ENCODE data around the gene FBLN5. TPM values are rescaled to one million over a fixed set of nuclear protein-coding genes. Genes with fewer than 3 reads are reported as not detected.
A peak's percentile ranks its signal among the peaks of the same experiment; 100 is the strongest.

The FBLN5 gene
- total RNA-seq, 2 experiments from 2014 or later, result 1.2 to 1.6 TPM

DNA sequence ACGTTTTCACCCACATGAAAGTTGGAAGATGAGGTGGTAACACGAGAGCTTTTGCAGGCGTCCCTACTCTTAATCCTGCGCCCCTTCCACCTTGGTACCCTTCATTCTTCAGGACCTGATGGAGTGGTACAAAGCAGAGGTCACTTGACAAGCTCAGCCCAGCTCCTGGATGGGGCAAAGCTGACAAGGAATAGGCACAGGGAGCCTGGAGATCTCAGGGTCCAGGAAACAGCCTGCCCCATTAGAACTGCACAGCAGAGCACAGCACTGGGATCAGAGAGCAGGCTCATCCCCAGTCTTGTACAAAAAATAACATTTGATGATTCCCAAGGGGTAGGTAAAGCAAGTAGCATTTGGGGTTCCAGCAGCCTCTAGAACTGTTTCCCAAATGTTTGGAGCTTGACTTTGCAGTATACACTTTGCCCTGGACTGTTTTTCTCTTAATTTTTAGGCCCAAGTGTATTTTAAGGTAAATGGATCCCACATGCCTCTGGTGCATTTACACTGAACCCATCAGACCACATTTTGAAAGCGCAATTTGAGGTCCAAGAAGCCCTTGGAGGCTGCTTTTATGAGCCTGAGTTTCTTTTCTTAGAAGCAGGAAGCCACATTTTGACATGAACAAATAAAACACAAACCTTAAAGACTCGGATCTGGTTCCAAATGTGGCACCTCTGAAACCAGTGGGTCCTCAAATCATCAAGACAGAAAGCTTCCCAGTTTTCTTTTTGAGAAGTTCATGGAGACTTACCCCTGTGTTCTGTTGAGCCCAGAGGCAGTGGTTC lies 80.8 kb downstream of the FBLN5 start:
- Mint-ChIP-seq H3K4me3 (peak overlapping the region; percentile 73), H3K27ac (peak overlapping the region; percentile 96), H3K36me3 (ENCODE audit: low read depth) (no peaks in the 10 kb centered on the region), H3K27me3 (ENCODE audit: low read depth) (no peaks in the 10 kb centered on the region), H3K9me3 (no peaks in the 10 kb centered on the region), H3K4me1 (ENCODE audit: low read depth) (peaks cover 75% of the 10 kb centered on the region)
- CTCF ChIA-PET, result interaction anchor here (0.6 to 1.6 kb wide), 3 partner anchors 14 to 45 kb away, joined by 3 to 6 read pairs (median 3); no protein-coding TSS in a partner anchor
- DNase-seq, result no peak
- intact Hi-C loops (cut with micrococcal nuclease), result loop anchor here (5.0 kb wide), 1 partner anchor 619 kb away; no protein-coding TSS in a partner anchor

DNA sequence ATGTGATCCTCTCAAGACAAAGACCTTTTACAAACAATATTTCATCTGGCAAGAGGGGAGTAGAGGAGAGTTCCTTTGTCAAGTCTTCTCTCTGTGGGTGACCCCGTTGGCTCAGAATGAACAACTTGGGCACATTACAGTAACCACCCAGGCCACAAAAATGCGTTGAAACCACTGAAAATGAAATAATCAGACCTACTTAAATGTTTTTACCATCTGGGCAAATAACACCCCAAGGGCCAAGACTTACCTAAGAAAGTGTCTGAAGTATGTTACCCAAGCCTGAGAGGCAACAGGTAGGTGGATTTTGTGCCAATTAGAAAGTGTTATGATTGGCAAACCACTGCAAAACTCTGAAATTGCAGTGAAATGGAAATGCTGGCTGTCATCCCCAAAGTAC lies 81.4 kb downstream of the FBLN5 start:
- peak overlapping the region; percentile 73 for H3K4me3 Mint-ChIP-seq
- peaks cover 75% of the 10 kb centered on the region for H3K4me1 Mint-ChIP-seq (ENCODE audit: low read depth)
- no peaks in the 10 kb centered on the region for H3K27me3 Mint-ChIP-seq (ENCODE audit: low read depth)
- H3K9me3 Mint-ChIP-seq, result no peaks in the 10 kb centered on the region
- CTCF ChIA-PET, result interaction anchor here (0.6 to 1.6 kb wide), 2 partner anchors 13 to 25 kb away, joined by 3 to 6 read pairs; no protein-coding TSS in a partner anchor
- intact Hi-C loops (cut with micrococcal nuclease), result loop anchor here (5.0 kb wide), 1 partner anchor 619 kb away; no protein-coding TSS in a partner anchor
- DNase-seq, result peak; percentile 63
- H3K27ac Mint-ChIP-seq, result peak overlapping the region; percentile 96
- no peaks in the 10 kb centered on the region for H3K36me3 Mint-ChIP-seq (ENCODE audit: low read depth)

DNA sequence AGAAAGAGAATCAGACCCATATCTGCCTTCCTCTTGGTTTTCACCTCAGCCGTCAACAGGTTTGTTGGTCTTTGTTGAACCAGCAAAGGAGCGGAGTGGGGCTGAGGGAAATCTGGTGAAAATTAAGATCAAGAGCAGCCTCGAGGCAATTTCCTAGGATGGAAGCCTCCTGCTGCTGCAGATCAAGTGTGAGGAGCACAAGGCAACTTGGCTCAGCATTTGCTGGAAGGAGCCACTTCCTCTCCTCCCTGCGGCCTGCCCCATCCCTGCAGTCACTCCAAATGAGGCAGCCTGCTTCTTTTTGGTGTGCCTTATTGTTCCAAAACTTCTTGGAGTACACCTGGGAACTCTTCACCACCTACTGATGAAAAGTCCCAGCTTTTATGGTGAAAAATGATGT lies 85.1 kb downstream of the FBLN5 start:
- peak overlapping the region; percentile 68 for H3K4me3 Mint-ChIP-seq
- H3K27ac Mint-ChIP-seq, result peak overlapping the region; percentile 95
- intact Hi-C loops (cut with micrococcal nuclease), result no loop called here
- H3K4me1 Mint-ChIP-seq (ENCODE audit: low read depth), result peaks cover 73% of the 10 kb centered on the region
- DNase-seq, result peak; percentile 48
- no peaks in the 10 kb centered on the region for H3K9me3 Mint-ChIP-seq
- H3K27me3 Mint-ChIP-seq (ENCODE audit: low read depth), result no peaks in the 10 kb centered on the region
- CTCF ChIA-PET, result interaction anchor here (0.6 to 1.5 kb wide), 2 partner anchors 11 to 439 kb away, joined by 4 to 12 read pairs; no protein-coding TSS in a partner anchor
- no peaks in the 10 kb centered on the region for H3K36me3 Mint-ChIP-seq (ENCODE audit: low read depth)

DNA sequence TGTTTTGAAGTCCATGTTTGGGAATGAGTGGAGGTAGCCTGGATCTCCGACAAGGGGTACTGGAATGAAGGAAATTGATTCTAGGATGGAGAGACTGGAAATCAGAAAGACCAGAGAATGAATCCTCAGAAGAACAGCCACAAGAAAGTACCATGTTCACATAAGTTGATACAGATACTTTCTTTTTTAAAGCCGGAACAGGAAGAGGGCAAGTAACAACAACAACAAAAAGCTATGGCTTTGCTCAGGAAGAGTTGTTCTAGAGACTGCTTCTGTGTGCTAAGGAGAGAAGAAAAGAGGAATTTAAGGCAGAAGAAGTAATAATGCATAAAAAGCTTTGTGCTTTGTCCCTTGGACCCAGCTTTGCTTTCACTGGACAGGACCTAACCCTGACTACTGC lies 86.4 kb downstream of the FBLN5 start:
- Mint-ChIP-seq H3K4me1 (ENCODE audit: low read depth) (peaks cover 72% of the 10 kb centered on the region), H3K27ac (peak overlapping the region; percentile 95), H3K27me3 (ENCODE audit: low read depth) (no peaks in the 10 kb centered on the region), H3K36me3 (ENCODE audit: low read depth) (no peaks in the 10 kb centered on the region), H3K9me3 (no peaks in the 10 kb centered on the region), H3K4me3 (peak overlapping the region; percentile 68)
- intact Hi-C loops (cut with micrococcal nuclease), result no loop called here
- CTCF ChIA-PET, result interaction anchor here (0.8 to 1.1 kb wide), 3 partner anchors 50 to 245 kb away, joined by 3 read pairs; partner anchors contain the start of gene ATXN3
- no peak for DNase-seq

DNA sequence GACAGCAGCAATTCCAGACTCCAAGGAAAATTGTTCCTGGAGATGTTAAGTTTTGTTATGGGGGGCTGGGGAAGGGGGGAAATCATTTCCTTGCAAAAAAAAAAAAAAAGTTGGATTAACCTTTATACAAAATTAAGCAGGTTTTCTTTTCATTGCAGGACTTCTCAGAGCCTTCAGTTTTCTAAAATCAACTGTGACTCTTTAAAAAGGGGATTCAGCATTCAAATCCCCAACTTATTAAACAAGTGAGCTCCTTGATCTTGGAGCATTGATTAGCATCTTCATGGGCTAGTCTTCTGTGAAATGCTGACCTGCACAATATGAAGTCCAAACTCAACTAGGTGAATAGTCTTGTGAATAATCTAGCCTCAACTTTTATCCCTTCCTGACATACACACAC lies 87.3 kb downstream of the FBLN5 start:
- no peak overlapping the region for H3K4me3 Mint-ChIP-seq
- intact Hi-C loops (cut with micrococcal nuclease), result no loop called here
- no peaks in the 10 kb centered on the region for H3K36me3 Mint-ChIP-seq (ENCODE audit: low read depth)
- H3K4me1 Mint-ChIP-seq (ENCODE audit: low read depth), result peaks cover 77% of the 10 kb centered on the region
- no peaks in the 10 kb centered on the region for H3K27me3 Mint-ChIP-seq (ENCODE audit: low read depth)
- H3K9me3 Mint-ChIP-seq, result no peaks in the 10 kb centered on the region
- peak overlapping the region; percentile 95 for H3K27ac Mint-ChIP-seq
- DNase-seq, result no peak
- CTCF ChIA-PET, result interaction anchor here (0.6 to 2.8 kb wide), 7 partner anchors 9 to 582 kb away, joined by 3 to 9 read pairs (median 5); no protein-coding TSS in a partner anchor

DNA sequence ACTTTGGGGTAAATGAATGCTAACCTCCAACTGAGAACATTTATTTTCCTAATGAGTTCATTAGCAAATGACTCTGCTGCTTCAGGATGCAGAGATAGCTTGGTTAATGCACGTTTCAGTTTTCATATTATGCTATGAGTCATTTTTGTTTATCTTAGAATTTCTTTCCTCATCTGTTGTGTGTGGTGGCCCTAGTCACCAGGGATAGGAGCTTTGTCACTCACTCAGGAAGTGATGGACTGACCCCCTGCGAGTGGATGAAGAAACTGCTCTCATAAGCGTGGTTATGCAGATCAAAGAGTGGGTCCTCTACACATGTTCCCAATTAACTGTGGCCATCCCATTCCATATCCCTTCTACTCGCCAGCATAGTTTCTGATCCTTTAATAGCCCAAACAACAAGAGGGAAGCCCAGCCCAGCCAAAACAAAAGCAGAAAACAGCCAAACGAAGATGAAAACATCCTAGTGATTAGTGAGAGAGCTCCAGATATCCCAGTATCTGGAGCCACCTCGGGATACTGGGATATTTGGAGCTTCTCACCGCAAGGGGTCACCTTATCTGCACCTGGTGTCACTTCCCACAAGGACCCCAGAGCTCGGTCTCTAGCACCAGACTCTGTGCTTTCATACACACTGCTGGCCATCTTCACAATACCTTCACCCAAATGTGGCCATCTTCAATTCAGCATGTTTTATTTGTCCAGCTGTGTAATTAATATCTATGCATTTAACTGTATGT lies 88.8 kb downstream of the FBLN5 start:
- peak; percentile 62 for DNase-seq
- Mint-ChIP-seq H3K9me3 (no peaks in the 10 kb centered on the region), H3K27ac (peak overlapping the region; percentile 75), H3K27me3 (ENCODE audit: low read depth) (no peaks in the 10 kb centered on the region), H3K36me3 (ENCODE audit: low read depth) (no peaks in the 10 kb centered on the region), H3K4me3 (peak overlapping the region; percentile 37), H3K4me1 (ENCODE audit: low read depth) (peaks cover 86% of the 10 kb centered on the region)
- CTCF ChIA-PET, result interaction anchor here (0.6 to 2.8 kb wide), 9 partner anchors 11 to 209 kb away, joined by 3 to 8 read pairs (median 4); no protein-coding TSS in a partner anchor
- intact Hi-C loops (cut with micrococcal nuclease), result loop anchor here (1.0 to 2.0 kb wide), 3 partner anchors 14 to 35 kb away; no protein-coding TSS in a partner anchor

DNA sequence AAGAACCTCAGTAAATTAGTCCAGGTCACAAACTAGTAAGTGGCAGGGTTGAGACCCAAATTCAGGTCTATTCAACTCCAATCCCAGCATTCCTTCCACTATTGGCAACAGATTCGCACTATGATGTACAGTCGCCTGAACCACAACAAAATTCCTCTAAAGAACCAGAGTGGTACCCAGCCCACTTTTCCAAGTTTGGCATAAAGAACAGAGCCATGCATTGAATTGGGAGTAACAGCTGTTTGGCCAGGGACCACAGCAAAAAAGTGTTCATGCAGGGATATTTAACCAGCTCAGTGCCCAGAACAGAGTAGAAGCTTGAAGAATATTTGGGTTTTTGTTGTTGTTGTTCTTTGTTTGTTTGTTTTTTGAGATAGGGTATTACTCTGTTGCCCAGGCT lies 89.9 kb downstream of the FBLN5 start:
- intact Hi-C loops (cut with micrococcal nuclease), result loop anchor here (1.0 to 2.0 kb wide), 2 partner anchors 15 to 36 kb away; no protein-coding TSS in a partner anchor
- Mint-ChIP-seq H3K4me1 (ENCODE audit: low read depth) (peaks cover 83% of the 10 kb centered on the region), H3K4me3 (no peak overlapping the region), H3K27me3 (ENCODE audit: low read depth) (no peaks in the 10 kb centered on the region), H3K9me3 (no peaks in the 10 kb centered on the region), H3K27ac (peak overlapping the region; percentile 6), H3K36me3 (ENCODE audit: low read depth) (no peaks in the 10 kb centered on the region)
- no peak for DNase-seq
- CTCF ChIA-PET, result interaction anchor here (0.6 to 1.4 kb wide), 2 partner anchors 25 to 62 kb away, joined by 3 to 4 read pairs; no protein-coding TSS in a partner anchor

DNA sequence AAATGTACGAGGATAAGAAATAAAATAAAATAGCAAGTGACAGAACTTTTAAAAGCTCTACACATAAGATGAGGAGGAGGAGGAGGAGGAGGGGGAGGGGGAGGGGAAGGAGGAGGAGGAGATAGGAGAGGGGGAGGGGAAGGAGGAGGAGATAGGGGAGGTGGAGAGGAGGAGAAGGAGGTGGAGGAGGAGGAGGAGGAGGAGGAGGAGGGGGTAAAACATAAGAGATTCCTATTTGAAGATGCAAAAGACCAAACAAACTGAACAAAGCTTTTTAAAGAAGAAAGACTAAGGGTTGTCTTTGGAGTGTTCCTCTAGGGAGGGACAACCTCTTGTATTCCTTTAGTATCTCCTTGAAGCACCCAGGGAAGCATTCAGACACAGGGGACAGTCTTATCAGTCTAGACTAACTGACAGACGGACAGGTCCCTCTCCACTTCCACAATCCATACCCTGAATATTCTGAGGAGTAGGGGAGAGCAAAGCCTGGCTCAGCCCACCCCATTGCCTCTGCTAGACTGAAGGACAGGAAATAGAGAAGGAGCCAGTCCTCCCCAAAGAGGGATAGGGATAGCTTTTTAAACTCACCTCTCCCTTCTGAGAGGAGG lies 93.1 kb downstream of the FBLN5 start:
- CTCF ChIA-PET, result interaction anchor here (1.1 kb wide), 1 partner anchor 44 kb away, joined by 4 read pairs; no protein-coding TSS in a partner anchor
- H3K27me3 Mint-ChIP-seq (ENCODE audit: low read depth), result no peaks in the 10 kb centered on the region
- no peaks in the 10 kb centered on the region for H3K9me3 Mint-ChIP-seq
- no peak overlapping the region for H3K4me3 Mint-ChIP-seq
- DNase-seq, result no peak
- H3K36me3 Mint-ChIP-seq (ENCODE audit: low read depth), result no peaks in the 10 kb centered on the region
- peaks cover 70% of the 10 kb centered on the region for H3K4me1 Mint-ChIP-seq (ENCODE audit: low read depth)
- intact Hi-C loops (cut with micrococcal nuclease), result no loop called here
- H3K27ac Mint-ChIP-seq, result no peak overlapping the region

DNA sequence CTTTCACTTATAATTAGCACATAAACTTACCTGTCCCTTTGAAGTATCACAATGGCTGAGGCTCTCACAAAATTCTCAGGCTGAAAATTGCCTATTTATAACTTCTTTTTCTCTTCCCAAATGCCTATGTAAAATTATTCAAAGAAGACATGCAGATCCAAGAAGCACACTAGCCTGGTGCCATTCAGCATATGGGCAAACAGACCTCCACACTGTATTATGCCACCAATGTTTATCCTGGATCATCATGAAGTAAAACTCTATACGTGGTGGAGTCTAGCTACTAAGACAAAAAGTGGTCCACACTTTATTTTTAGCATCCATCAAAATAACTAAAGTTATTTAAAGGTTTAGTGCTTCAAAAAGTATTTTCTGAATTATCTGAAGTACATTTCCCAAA lies 95.9 kb downstream of the FBLN5 start:
- intact Hi-C loops (cut with micrococcal nuclease), result no loop called here
- no peak overlapping the region for H3K27ac Mint-ChIP-seq
- H3K4me1 Mint-ChIP-seq (ENCODE audit: low read depth), result peaks cover 63% of the 10 kb centered on the region
- H3K27me3 Mint-ChIP-seq (ENCODE audit: low read depth), result no peaks in the 10 kb centered on the region
- H3K36me3 Mint-ChIP-seq (ENCODE audit: low read depth), result peaks cover 2% of the 10 kb centered on the region
- CTCF ChIA-PET, result interaction anchor here (0.9 to 1.2 kb wide), 3 partner anchors 11 to 16 kb away, joined by 4 read pairs; no protein-coding TSS in a partner anchor
- no peak overlapping the region for H3K4me3 Mint-ChIP-seq
- DNase-seq, result no peak
- no peaks in the 10 kb centered on the region for H3K9me3 Mint-ChIP-seq

DNA sequence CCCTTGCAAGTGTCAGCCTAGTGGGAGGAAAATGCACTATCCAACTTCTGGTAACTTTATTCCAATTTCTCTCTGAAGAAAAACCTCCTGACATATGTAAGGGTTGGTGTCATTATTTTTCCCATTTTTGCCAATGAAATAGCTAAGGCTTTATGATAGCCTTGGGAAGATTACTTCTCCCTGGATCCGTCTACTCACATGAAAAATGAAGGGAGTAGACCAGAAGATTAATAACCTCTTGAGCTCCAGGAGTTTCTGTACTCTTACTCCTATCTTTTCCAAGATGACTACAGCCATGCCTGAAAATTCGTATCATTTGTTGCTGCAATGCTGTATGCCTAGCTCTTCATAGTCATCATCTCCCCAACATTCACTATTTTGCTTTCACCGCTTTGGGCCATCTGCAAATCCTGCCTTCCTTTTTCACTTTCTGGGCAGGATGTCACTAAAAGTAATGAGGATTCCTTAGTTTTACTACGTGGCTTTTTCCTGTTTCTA lies 98.9 kb downstream of the FBLN5 start:
- DNase-seq, result no peak
- Mint-ChIP-seq H3K4me3 (no peak overlapping the region), H3K36me3 (ENCODE audit: low read depth) (peaks cover 2% of the 10 kb centered on the region), H3K27ac (no peak overlapping the region), H3K27me3 (ENCODE audit: low read depth) (no peaks in the 10 kb centered on the region), H3K9me3 (no peaks in the 10 kb centered on the region), H3K4me1 (ENCODE audit: low read depth) (peaks cover 47% of the 10 kb centered on the region)
- intact Hi-C loops (cut with micrococcal nuclease), result no loop called here
- CTCF ChIA-PET, result no interaction called here

DNA sequence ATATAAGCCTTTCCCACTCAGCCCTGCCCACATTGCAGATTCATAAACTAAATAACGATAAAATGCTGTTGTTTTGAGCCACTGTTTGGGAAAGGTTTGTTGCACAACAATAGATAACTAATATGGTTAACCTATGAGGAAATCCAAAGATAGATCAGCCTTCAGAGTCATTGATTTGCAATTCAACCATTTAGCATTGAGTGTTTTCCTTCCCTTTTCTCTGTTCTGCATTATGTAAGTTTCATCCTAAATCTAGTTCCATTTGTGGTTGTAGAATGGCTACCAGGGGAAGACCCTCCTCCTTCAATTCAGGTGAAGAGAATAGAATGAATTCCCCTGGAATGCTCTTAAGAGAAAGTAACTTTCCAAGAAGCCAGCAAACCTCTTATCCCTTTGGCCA lies 99.8 kb downstream of the FBLN5 start:
- DNase-seq, result no peak
- Mint-ChIP-seq H3K4me3 (no peak overlapping the region), H3K4me1 (ENCODE audit: low read depth) (peaks cover 48% of the 10 kb centered on the region), H3K27ac (no peak overlapping the region), H3K9me3 (no peaks in the 10 kb centered on the region), H3K36me3 (ENCODE audit: low read depth) (peaks cover 2% of the 10 kb centered on the region), H3K27me3 (ENCODE audit: low read depth) (no peaks in the 10 kb centered on the region)
- CTCF ChIA-PET, result no interaction called here
- intact Hi-C loops (cut with micrococcal nuclease), result no loop called here
